Eye (tissue), 1 donor: ENCODE results near the gene TTLL4.
A peak's percentile ranks its signal among the peaks of the same experiment; 100 is the strongest.

ENCODE experiments used
- DNase-seq: peaks from one replicate; pipeline ENCODE4 v3.0.0-alpha.2; 2015

TTLL4 gene

GRCh38 chr2:218718058-218718457 lies 7.4 kb downstream of the TTLL4 start:
- no peak for DNase-seq

GRCh38 chr2:218719457-218719856 lies 8.8 kb downstream of the TTLL4 start:
- no peak for DNase-seq

GRCh38 chr2:218720048-218721041 lies 9.7 kb downstream of the TTLL4 start:
- DNase-seq, result no peak

GRCh38 chr2:218721488-218721887 lies 10.9 kb downstream of the TTLL4 start:
- no peak for DNase-seq

GRCh38 chr2:218721934-218722333 lies 11.3 kb downstream of the TTLL4 start:
- DNase-seq, result no peak

- DNase-seq, result no peak
These were observed 11.8 kb downstream of the TTLL4 start for GRCh38 chr2:218722419-218722818.

GRCh38 chr2:218722876-218723785 lies 12.5 kb downstream of the TTLL4 start:
- DNase-seq, result no peak

- DNase-seq, result no peak
These were observed 15.5 kb downstream of the TTLL4 start for GRCh38 chr2:218726004-218726574.

- DNase-seq, result no peak
These were observed 17.0 kb downstream of the TTLL4 start for GRCh38 chr2:218727502-218728165.

GRCh38 chr2:218729640-218730039 lies 19.0 kb downstream of the TTLL4 start:
- no peak for DNase-seq

GRCh38 chr2:218732052-218732760 lies 21.6 kb downstream of the TTLL4 start:
- DNase-seq, result no peak

- DNase-seq, result no peak
These were observed 22.1 kb downstream of the TTLL4 start for GRCh38 chr2:218732761-218733158.

GRCh38 chr2:218733171-218734021 lies 22.8 kb downstream of the TTLL4 start:
- DNase-seq, result no peak

GRCh38 chr2:218734190-218734975 lies 23.7 kb downstream of the TTLL4 start:
- DNase-seq, result no peak

- DNase-seq, result peak; percentile 16
These were observed 25.9 kb downstream of the TTLL4 start for GRCh38 chr2:218736531-218736930.

- DNase-seq, result no peak
These were observed 32.4 kb downstream of the TTLL4 start for GRCh38 chr2:218743068-218743467.

GRCh38 chr2:218744615-218745014 lies 34.0 kb downstream of the TTLL4 start:
- DNase-seq, result no peak

GRCh38 chr2:218745160-218745558 lies 34.5 kb downstream of the TTLL4 start:
- DNase-seq, result peak; percentile 10

- peak; percentile 65 for DNase-seq
These were observed 35.2 kb downstream of the TTLL4 start for GRCh38 chr2:218745559-218746469.
